HUES64 (cell line): Measurements from ENCODE around the gene ENPP7.

ENCODE experiments used
- H3K27ac ChIP-seq: 2 replicates; pipeline ENCODE4 v1.7.0; 2013; ENCODE audit warnings: low read depth, low read length, inconsistent platforms
- H3K27me3 ChIP-seq: 2 replicates; pipeline ENCODE4 v1.6.1; 2013; ENCODE audit warnings: mild to moderate bottlenecking, low read length; ENCODE audit not compliant: insufficient read depth
- H3K36me3 ChIP-seq: 2 replicates; pipeline ENCODE4 v1.6.1; 2013; ENCODE audit warnings: mild to moderate bottlenecking, low read length; ENCODE audit not compliant: insufficient read depth
- H3K4me1 ChIP-seq: 2 replicates; pipeline ENCODE4 v1.6.1; 2013; ENCODE audit warnings: mild to moderate bottlenecking, low read length, moderate library complexity; ENCODE audit not compliant: insufficient read depth
- H3K4me3 ChIP-seq: 2 replicates; pipeline ENCODE4 v1.5.1; 2013; ENCODE audit warnings: mild to moderate bottlenecking, low read length, moderate library complexity
- H3K9ac ChIP-seq: 2 replicates; pipeline ENCODE4 v1.6.1; 2013; ENCODE audit warnings: mild to moderate bottlenecking, low read depth, low read length
- H3K9me3 ChIP-seq: 2 replicates; pipeline ENCODE4 v1.6.1; 2013; ENCODE audit warnings: low read depth, low read length; ENCODE audit not compliant: insufficient read depth
- WGBS: fragments of 150-250, 120-280 bp; methylation state at CpG from one replicate; pipeline ENCODE4 v1.1.7; 2013; ENCODE audit warnings: missing lambda C conversion rate; 5-methylcytosine and 5-hydroxymethylcytosine counted together

Gene ENPP7

GRCh38 chr17:79783891-79784290 lies 53.1 kb downstream of the ENPP7 start:
- Histone ChIP-seq H3K36me3 (peaks cover 66% of the 10 kb centered on the region), H3K27me3 (peaks cover 20% of the 10 kb centered on the region), H3K27ac (no peak overlapping the region), H3K9ac (no peak overlapping the region), H3K4me1 (peaks cover 17% of the 10 kb centered on the region), H3K9me3 (no peaks in the 10 kb centered on the region), H3K4me3 (no peak overlapping the region)
- WGBS: 96% methylated on average over 18 of the region's 18 CpGs

- Histone ChIP-seq H3K27me3 (peaks cover 26% of the 10 kb centered on the region), H3K9ac (no peak overlapping the region), H3K4me1 (peaks cover 17% of the 10 kb centered on the region), H3K27ac (no peak overlapping the region), H3K36me3 (peaks cover 63% of the 10 kb centered on the region), H3K9me3 (no peaks in the 10 kb centered on the region), H3K4me3 (no peak overlapping the region)
- WGBS: 96% methylated on average over 31 of the region's 31 CpGs
These were observed 53.7 kb downstream of the ENPP7 start for GRCh38 chr17:79784353-79785016.

- Histone ChIP-seq H3K36me3 (peaks cover 55% of the 10 kb centered on the region), H3K9ac (no peak overlapping the region), H3K27ac (no peak overlapping the region), H3K4me1 (peaks cover 15% of the 10 kb centered on the region), H3K27me3 (peaks cover 33% of the 10 kb centered on the region), H3K9me3 (no peaks in the 10 kb centered on the region), H3K4me3 (no peak overlapping the region)
- WGBS: 94% methylated on average over 17 of the region's 17 CpGs
These were observed 54.5 kb downstream of the ENPP7 start for GRCh38 chr17:79785017-79785899.

GRCh38 chr17:79785900-79786810 lies 55.4 kb downstream of the ENPP7 start:
- no peaks in the 10 kb centered on the region for H3K9me3 ChIP-seq
- H3K27ac ChIP-seq: no peak overlapping the region
- H3K27me3 ChIP-seq: peaks cover 42% of the 10 kb centered on the region
- no peak overlapping the region for H3K4me3 ChIP-seq
- H3K36me3 ChIP-seq: peaks cover 46% of the 10 kb centered on the region
- no peak overlapping the region for H3K9ac ChIP-seq
- peaks cover 15% of the 10 kb centered on the region for H3K4me1 ChIP-seq
- whole genome bisulfite sequencing: 91% methylated on average over 15 of the region's 15 CpGs

GRCh38 chr17:79786930-79787643 lies 56.3 kb downstream of the ENPP7 start:
- Histone ChIP-seq H3K4me1 (peaks cover 17% of the 10 kb centered on the region), H3K9me3 (no peaks in the 10 kb centered on the region), H3K27ac (no peak overlapping the region), H3K27me3 (peaks cover 52% of the 10 kb centered on the region), H3K36me3 (peaks cover 37% of the 10 kb centered on the region), H3K4me3 (no peak overlapping the region), H3K9ac (no peak overlapping the region)
- WGBS: 85% methylated on average over 10 of the region's 12 CpGs

GRCh38 chr17:79788455-79788854 lies 57.7 kb downstream of the ENPP7 start:
- no peak overlapping the region for H3K9ac ChIP-seq
- H3K4me1 ChIP-seq: peaks cover 21% of the 10 kb centered on the region
- no peaks in the 10 kb centered on the region for H3K9me3 ChIP-seq
- no peak overlapping the region for H3K27ac ChIP-seq
- H3K4me3 ChIP-seq: no peak overlapping the region
- H3K36me3 ChIP-seq: peaks cover 23% of the 10 kb centered on the region
- WGBS: 57% methylated on average over 5 of the region's 5 CpGs
- peaks cover 65% of the 10 kb centered on the region for H3K27me3 ChIP-seq

GRCh38 chr17:79788989-79789942 lies 58.5 kb downstream of the ENPP7 start:
- Histone ChIP-seq H3K27ac (peak overlapping the region; percentile 46; the same call in 1 of the 2 replicates), H3K4me3 (peak overlapping the region; percentile 48), H3K27me3 (peaks cover 74% of the 10 kb centered on the region), H3K9me3 (no peaks in the 10 kb centered on the region), H3K36me3 (peaks cover 15% of the 10 kb centered on the region), H3K9ac (peak overlapping the region; percentile 32; the same call in 1 of the 2 replicates), H3K4me1 (peaks cover 26% of the 10 kb centered on the region)
- 3% methylated on average over 52 of the region's 52 CpGs for WGBS

GRCh38 chr17:79789943-79790804 lies 59.4 kb downstream of the ENPP7 start:
- peaks cover 35% of the 10 kb centered on the region for H3K4me1 ChIP-seq
- H3K9me3 ChIP-seq: no peaks in the 10 kb centered on the region
- peak overlapping the region; percentile 48 for H3K4me3 ChIP-seq
- H3K27ac ChIP-seq: no peak overlapping the region
- peak overlapping the region; percentile 32; the same call in 1 of the 2 replicates for H3K9ac ChIP-seq
- H3K36me3 ChIP-seq: peaks cover 7% of the 10 kb centered on the region
- 9% methylated on average over 74 of the region's 74 CpGs for WGBS
- peaks cover 83% of the 10 kb centered on the region for H3K27me3 ChIP-seq
